Stimulated activated CD8-positive, alpha-beta memory T cell treated with anti-CD3 and anti-CD28 coated beads, Interleukin-2, amount 100 ng/mL, for 48 hours (primary cell): ENCODE data around the gene THOC7.
A peak's percentile ranks its signal among the peaks of the same experiment; 100 is the strongest.

Experiments used
- DNase-seq, 2 donors: peaks; one replicate each; pipeline ENCODE4 v3.0.0-alpha.2; 2020; ENCODE audit warnings: low read depth in 2 of 2

Gene THOC7

DNA sequence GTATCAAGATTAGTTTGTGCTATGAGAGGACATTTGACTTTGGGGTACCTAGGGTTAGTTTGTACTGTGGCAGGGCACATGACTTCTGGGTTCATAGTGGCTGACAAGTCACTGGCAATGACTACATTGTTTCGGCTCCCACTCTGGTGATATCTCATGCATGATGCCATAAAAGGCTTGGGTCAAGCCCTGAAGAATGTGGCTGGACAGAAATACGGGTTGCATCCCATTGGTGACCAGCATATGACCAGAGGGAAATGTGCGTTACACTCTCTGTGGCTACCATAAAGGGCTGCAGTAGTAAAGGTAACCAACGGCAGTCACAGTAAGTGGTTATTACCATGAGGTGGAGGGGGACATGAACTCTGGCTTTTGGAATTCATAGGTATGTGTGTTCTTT lies 18.4 kb downstream of the THOC7 start:
- DNase-seq: no peak

DNA sequence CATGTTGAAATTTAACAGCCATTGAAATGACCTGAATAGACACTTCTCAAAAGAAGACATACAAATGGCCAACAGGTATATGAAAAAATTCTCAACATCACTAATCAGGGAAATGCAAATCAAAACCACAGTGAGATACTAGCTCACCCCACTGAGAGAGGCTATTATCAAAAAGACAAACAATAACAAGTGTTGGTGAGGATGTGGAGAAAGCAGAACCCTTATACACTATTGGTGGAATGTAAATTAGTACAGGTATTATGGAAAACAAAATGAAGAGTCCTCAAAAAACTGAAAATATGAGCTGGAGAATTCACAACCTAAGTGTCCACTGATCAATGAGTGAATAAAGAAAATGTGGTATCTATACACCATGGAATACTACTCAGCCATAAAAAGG lies 21.5 kb downstream of the THOC7 start:
- DNase-seq: no peak

DNA sequence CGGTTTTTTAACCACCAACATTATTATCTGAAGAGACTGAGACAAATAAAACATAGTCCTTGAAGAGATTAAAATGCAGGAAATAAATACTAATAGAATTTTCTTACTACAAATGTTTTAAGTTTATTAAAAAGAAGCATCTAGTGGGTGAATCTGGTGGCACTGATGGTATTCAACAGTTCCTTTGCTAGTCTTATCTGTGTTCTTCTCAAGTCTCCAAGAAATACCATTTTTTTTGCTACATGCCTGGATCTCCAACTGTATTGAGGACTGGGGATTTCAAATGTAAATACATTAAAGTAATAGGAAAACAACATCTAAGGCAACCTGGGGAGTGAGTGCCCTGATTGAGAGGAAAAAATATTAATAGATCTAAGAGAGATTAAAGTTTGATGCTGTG lies 21.9 kb downstream of the THOC7 start:
- no peak for DNase-seq

DNA sequence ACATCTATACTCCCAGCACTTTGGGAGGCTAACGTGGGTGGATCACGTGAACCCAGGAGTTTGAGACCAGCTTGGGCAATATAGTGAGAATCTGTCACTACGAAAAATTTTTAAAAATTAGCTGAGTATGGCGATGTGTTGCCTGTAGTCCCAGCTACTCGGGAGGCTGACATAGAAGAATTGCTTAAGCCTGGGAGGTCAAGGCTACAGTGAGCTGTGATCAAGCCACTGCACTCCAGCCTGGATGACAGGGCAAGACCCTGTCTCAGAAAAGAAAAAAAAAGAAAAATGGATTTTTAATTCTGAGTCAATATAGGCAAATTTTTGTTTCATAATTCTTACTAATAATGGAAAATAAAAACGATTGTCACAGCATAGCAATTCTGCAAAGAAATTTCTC lies 31.2 kb downstream of the THOC7 start:
- DNase-seq: no peak

DNA sequence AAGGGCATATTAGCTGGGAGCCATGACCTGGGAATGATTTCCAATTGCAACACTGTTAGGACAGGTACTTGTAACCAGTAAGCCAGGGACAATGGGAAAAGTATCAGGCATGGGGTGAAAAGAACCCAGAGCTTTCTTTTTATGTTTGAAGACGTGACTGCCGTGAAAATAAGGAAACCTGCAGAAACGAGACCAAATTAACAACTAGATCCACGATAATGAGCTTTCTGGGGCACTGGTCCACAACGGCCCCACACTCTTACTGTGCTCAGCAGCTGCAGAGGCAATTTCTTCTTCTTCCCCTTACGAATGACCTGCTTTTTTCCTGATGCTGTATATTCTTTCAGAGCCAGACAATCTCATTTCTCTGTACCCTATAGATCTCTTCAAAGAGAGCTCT lies 33.1 kb downstream of the THOC7 start:
- DNase-seq: no peak

DNA sequence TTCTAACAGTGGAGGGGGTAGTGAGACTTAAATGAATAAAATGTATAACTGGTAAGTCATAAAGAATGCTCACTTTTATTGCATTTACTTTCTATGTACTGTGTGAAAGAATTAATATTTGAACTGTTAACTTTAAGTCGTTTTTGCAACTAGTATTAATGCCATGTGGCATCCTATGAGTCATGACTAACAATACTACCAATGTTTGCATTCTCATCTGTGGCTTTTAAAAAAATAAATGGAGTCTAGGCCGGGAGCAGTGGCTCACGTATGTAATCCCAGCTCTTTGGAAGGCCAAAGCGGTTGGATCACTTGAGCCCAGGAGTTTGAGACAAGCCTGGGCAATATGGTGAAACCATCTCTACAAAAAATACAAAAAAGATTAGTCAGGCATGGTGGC lies 39.3 kb downstream of the THOC7 start:
- DNase-seq: no peak

DNA sequence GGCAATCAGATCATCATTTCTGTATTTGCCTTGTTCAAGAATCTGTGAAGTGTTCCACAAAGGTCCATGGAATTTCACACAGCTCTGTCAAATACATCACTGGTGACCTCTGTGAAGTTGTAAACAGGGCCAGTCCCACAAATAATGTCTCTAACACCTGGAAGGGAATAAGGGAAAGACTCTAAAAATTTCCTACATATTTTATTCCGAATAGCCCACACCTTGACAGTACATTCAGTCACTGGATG lies 44.5 kb downstream of the THOC7 start, which contains the start of gene C3orf49:
C3orf49 (plus strand) TSS at position 149 of the 248 bp plus-strand sequence. CDS start 173 bp downstream, outside the sequence.
- no peak for DNase-seq

DNA sequence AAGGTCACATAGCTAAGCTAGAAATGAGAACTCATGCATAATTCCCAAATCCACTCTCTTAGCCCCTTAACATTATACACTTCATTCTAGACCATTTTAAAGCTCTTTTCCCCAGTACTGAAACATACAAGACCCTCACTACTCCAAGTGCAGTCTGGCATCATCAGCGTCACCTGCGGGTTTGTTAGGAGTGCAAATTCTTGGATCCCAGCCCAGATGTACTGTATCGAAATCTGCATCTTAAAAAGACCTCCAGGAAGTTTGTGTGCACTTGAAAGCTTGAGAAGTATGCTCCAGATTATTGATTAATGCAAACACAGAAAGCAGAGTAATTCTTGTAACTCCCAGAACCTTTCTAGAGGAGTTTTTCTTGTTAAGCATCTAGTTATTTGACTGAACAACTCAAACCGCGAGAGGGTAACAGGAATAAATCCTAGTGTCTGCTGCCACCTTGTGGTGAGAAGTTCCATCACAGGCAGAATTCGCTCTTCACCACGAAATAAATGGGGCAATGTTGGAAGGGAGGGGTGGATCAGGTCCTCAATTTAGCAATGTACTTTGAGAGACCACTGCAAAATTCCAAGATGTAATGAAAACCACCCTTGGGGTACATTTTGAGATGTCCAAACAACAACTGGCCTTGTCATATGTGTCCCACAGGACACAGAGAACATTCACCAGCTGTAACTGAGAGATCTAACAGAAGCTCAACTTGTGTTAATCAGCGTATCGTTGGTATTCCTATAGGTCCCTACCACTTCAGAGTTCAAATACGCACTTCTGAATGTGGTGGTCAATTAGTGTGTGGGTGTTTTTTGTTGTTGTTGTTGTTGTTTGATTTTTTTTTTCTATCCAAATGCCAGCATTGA lies 45.1 kb downstream of the THOC7 start:
- DNase-seq: peak; percentile 22 to 24

DNA sequence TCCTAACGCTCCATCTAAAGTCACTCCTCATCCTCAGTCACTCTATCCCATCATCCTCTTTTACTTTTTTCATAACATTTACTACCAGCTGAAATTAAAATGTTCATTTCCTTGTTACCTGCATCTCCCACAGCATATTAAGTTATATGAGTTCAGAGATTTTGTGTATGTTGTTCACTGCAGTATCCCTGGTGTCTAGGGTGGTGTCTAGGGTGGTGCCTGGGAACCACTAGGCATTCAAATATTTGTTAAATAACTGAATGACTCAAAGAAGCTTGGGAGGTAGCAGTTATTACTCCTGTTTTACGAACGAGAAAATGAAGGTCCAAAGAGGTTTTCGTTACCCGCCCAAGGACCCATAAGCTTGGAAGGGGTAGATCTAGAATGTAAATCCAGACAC lies 46.4 kb downstream of the THOC7 start:
- no peak for DNase-seq

DNA sequence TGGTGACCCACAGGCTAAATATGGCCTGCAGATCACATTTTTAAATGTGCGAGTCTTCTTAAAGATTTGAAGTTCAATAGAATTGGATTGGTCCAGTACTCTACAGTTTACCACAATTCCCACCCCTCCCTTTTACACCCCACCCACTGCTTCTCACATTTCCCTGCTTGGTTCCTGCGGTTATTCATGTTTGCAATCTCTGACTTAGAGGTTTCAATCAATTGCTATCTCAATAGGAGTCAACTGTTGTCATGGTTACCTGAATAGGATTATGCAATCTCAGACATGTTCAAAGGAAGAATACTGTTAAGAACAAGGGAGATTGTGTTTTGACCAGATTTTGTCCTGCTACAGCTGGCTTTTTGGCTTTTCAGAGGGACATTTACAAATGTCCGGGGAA lies 49.4 kb downstream of the THOC7 start:
- DNase-seq: no peak

DNA sequence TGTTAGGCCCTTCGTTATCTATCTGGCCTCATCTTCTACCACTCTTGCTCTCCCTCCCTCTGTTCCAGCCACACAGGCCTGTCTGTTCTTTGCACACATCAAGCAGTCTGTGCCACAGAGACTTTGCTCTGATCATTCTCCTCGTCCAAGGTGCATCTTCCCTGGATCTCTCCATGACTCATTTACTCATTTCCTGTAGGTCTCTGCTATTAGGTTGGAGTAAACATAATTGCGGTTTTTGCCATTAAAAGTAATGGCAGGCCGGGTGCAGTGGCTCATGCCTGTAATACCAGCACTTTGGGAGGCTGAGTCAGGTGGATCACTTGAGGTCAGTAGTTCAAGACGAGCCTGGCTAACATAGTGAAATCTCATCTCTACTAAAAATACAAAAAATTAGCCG lies 54.0 kb downstream of the THOC7 start:
- no peak for DNase-seq

DNA sequence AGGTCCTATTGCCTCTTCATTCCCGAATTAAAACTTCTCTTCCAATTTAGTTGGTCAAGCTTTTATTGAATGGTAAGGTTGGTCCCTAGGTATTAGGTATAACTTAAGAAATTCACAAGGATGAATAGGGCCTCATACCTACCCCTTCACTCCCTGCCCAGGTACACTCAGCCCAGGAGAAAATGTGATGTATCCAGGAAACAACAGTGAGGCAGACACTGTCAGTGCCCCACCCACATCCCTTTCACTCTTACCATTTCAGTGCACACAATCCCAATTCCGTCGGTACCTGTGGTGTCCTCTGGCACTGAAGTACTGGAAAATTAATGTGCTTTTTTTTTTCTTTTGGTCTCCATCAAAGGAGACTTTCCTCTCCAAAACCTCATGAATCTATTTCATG lies 55.0 kb downstream of the THOC7 start:
- DNase-seq: no peak

DNA sequence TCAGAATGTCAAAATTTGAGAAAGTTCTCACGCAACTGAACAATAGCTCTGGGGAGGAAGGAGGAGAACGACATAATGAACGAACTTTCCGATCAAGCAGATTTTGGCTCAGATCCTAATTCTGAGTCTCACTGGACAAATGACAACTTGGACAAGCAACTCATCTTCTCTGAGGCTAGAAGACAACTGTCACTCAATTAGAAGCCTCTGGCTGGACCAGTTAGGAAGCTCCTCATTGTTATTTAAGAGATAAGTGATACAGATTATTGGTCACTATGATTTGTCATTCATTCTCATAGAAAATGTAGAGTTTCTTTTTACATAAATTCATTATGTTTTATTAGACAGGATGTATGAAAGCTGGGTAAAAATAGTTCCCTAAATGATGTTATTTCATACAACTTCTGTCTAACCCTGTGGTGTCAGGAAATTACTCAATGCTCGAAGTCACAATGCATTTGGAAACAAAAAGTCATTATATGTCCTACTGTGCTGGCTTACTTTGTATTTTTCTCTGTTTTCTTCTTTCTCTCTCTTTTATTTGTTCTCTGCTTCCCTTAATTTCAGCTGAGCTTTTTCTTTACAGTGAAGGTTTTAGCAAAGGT lies 55.5 kb downstream of the THOC7 start:
- no peak for DNase-seq

DNA sequence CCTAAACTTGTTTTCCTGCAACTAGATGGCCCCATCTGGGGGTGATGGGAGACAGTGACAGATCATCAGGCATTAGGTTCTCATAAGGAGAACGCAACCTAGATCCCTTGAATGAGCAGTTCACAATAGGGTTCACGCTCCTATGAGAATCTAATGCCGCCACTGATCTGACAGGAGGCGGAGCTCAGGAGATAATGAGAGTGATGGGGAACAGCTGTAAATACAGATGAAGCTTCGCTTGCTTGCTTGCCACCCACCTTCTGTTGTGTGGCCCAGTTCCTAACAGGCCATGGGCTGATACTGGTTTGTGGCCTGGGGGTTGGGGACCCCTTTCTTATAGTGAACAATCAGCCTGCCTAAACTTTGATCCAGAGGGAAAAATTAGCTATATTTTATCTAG lies 59.7 kb downstream of the THOC7 start:
- DNase-seq: no peak

DNA sequence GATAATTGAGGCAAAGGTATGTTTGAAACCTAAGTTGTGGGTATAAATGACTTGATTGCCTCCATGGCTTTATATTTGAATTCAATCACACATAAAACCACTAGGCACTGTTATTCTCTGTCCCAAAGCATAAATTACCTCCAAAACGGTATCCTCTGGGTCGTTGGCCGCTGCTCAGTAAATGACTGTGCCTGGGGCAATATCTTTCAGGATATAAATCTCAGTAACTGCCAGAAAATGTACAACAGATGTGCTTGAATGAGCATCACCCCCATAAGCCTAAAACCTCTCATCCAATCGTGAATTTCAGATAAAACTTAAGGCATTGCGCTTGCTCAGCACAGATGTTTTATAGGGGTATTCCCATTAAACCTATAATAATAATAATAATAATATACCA lies 63.5 kb downstream of the THOC7 start:
- no peak for DNase-seq

DNA sequence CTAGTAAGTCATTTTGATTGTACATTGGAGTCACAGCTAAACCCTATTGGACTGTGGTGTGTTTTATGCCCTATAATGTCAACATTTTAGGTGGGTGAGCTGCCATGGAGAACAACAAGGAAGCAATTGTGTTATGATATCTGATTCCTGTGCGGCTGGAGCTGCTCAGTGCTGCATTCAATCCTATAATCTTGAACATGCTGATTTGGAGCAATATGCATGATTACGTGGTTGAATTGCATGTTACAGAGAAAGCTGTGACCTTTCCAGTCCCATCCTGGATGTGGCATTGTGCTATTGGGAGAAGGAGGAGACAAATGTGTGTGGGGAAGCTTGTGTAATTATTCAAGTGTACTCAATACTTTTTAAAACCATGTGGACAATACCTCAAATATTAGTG lies 64.7 kb downstream of the THOC7 start:
- no peak for DNase-seq

DNA sequence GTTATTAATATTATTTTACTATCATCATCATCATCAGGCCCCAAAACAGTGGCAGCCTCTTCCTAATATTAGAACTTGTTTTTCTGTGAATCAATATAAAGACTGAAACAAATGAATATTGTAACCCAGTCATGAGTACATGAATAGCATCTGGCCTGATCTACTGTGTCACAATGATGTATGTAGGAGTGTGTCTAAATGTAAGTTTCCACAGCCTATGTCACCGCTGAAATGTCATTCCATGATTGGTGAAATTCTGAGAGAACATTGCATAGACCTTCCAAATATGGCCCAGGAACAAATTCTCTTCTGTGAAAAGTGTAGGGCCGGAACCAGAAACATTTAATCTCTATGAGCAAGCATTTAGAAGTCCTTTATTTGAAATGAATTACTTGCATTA lies 65.1 kb downstream of the THOC7 start:
- DNase-seq: no peak

DNA sequence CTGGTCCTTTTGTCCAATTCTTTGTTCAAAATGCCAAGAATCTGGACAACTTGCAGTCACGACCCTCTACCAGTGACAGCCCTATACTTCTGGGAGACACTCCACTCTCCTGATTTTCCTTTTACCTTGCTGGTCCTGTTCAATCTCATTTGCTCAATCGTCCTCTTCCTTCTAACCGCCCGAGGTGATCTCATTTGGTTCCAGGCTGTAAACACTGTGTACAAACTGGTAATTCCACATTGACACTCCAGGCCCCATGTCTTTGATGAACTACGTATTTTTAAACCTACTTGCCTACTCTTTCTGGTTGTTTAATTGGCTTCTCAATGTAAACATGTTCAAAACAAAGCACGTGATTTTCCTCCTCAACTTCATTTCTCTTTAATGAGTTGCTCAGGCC lies 68.2 kb downstream of the THOC7 start:
- no peak for DNase-seq

DNA sequence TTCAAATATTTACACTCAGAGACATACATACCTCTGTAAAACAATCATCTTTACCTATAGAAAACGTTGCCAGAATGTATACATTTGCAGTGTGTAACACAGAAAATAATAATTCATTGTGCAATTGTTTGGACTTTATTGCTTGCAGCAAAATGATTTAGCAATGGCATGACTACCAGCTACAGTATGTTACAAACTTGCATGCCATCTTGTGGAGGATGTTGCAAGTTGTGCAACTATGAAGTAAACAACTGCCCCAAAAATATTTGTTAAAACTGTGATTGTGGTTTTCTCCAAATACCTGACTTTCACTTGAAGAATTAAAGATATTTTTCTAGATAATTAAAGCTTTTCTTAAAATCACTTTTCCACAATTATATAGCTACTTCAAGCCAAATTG lies 71.6 kb downstream of the THOC7 start:
- no peak for DNase-seq
